Left cardiac atrium (tissue), 4 donors: ENCODE results near the gene MFAP3L. TPM values are rescaled to one million over a fixed set of nuclear protein-coding genes. Genes with fewer than 3 reads are reported as not detected.
A peak's percentile ranks its signal among the peaks of the same experiment; 100 is the strongest.

Source experiments
- ATAC-seq, 2 donors: fragments of 200-7000 bp; cut with Tn5 transposase; one replicate each; pipeline ENCODE4 v1.9.1; 2020; ENCODE audit warnings: mild to moderate bottlenecking in 2 of 2, moderate library complexity in 2 of 2
- DNase-seq: peaks from one replicate; pipeline ENCODE4 v3.0.0-alpha.2; 2020
- intact Hi-C, 2 donors: fragments of 100-400 bp; cut with DNase I; formaldehyde crosslinking; loops; one replicate each; pipeline versions ENCODE4 v1.14.1 to v1.15.1; 2022 to 2023
- total RNA-seq, 2 donors: library from RNA; stranded (reverse); fragmentation: NEBNext Ultra II Directional; extraction: Animal tissue kit (Norgen Biotek cat#: 25700); gene quantifications; one replicate each; pipeline ENCODE4 v1.2.1, GENCODE V29; 2021
- donor health status: DM: no; HTN: yes; CAD: no.
- donor health status: DM: no; HTN: yes; CAD: no; lungs with severe emphysema.
- donor health status: DM: yes; HTN: yes; CAD: no.
- donor health status: Dilated cardiomyopathy.

Gene MFAP3L
- total RNA-seq, 2 donors from 2014 or later: 4.3 to 5.0 TPM

- ATAC-seq: peak; percentile 92 to 96
- DNase-seq: peak; percentile 95
- intact Hi-C loops: loop anchor here in 1 of 2 donors (5.0 kb wide), 1 partner anchor 405 kb away; the partner anchor contains the start of gene CLCN3
Observed at GRCh38 chr4:170027181-170027829, 1.1 kb upstream of the MFAP3L start.

- ATAC-seq (no peak), DNase-seq (peak; percentile 35)
- intact Hi-C loops: loop anchor here in 1 of 2 donors (5.0 kb wide), 1 partner anchor 403 kb away; the partner anchor contains the start of gene CLCN3
Observed at GRCh38 chr4:170025523-170026252, 507 bp downstream of the MFAP3L start.

DNA sequence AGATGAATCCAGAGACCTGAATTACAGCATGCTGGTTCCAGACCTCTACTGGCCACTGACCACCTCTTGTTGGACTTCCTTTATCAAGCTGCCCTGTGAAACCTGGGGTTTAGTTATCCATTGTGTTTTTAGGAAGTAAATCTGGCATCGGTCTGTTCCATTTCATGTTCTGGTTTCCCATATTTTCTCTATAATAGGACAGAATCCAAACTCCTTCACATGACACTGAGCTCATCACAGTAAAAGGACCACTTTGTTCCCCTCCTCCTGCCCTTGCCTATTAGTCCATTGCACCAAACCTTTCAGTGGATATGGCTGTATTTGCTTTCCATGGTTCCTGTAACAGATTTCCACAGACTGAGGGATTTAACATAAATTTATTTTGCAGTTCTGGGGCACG is 4.0 kb downstream of the MFAP3L start:
- DNase-seq (no peak), ATAC-seq (no peak)
- intact Hi-C loops: no loop called here

- ATAC-seq (no peak), DNase-seq (no peak)
- intact Hi-C loops: no loop called here
Observed at GRCh38 chr4:170017252-170017651, 8.9 kb downstream of the MFAP3L start.

DNA sequence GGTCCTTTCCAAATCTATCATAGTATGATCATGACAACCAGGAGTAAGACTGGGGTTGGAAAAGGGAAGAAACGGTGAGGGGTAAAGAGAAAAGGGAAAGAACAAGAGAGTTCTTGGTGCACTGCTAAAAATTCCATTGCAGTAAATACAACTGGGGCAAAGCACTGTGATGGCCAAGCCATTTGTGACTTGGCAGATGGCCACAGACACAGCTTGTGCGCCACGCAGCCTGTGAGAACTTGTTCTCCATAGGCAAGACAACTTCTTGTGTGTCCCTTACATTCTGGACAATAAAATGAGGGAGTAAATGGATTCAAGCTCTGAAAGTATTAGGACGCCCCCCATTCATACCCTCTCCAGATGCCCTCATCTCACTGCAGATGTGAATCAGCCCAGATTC is 10.9 kb downstream of the MFAP3L start:
- ATAC-seq: no peak

GRCh38 chr4:170014359-170015011 is 11.7 kb downstream of the MFAP3L start:
- no peak for DNase-seq
- intact Hi-C loops: no loop called here
- ATAC-seq: peak; percentile 34 to 96

More for the DNA sequence above, 10.9 kb downstream of the MFAP3L start:
- no peak for DNase-seq
- intact Hi-C loops: no loop called here

- no peak for ATAC-seq
- intact Hi-C loops: no loop called here
Observed at GRCh38 chr4:170012629-170012958, 13.6 kb downstream of the MFAP3L start.

DNA sequence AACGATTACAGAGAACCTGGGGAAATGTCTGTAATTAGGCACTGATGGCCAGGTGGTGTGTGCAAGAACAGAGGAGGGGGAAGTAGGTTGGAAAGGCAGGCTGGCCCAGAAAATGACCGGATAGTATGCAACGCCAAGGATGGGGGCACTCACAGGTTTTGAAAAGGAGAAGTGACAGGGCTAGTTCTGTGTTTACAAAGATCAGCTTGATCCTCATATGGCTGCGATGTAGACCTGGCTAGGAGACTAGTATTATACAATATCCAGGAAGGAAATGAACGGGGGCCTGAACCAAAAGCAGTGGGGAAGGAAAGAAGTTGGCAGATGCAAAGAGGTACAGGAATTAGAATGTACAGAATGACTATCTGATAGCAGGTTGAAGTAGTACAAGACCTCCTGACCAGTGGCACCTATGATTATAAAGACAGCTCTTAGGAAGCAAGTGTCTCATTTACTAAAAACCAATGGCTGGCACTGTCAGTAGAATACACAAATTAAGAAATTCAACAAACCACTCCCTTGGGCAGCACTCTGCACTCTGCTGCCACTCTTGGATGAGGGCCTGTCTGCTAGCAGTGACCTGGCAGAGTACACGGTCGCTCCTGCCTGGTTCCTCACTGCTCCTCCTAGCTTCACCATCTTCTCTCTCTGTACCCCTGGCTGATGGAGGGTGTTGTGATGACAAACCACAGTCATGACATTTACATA is 14.1 kb downstream of the MFAP3L start:
- peak in 1 of 2 donors; percentile 42 for ATAC-seq
- intact Hi-C loops: no loop called here

More at GRCh38 chr4:170012629-170012958, 13.6 kb downstream of the MFAP3L start:
- no peak for DNase-seq

GRCh38 chr4:170009291-170009690 is 16.9 kb downstream of the MFAP3L start:
- DNase-seq (no peak), ATAC-seq (no peak)
- intact Hi-C loops: no loop called here

More for the DNA sequence above, 14.1 kb downstream of the MFAP3L start:
- no peak for DNase-seq

DNA sequence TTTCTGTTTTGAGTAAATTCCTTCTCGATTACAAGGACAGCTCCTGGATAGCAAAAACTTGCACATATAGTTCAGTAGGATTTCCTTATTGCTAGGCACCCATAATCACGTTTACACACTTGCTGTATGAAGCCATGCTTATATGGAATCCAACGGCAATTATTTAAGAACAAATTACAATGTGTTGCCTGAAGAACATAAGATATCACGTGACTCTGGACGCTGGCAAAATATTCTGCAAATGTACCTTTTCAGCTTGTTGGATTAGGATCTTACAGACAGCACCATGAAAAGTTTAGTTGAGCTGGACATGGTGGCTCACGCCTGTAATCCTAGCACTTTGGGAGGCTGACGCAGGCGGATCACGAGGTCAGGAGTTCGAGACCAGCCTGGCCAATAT is 17.4 kb downstream of the MFAP3L start:
- no peak for ATAC-seq
- intact Hi-C loops: no loop called here
- DNase-seq: no peak

DNA sequence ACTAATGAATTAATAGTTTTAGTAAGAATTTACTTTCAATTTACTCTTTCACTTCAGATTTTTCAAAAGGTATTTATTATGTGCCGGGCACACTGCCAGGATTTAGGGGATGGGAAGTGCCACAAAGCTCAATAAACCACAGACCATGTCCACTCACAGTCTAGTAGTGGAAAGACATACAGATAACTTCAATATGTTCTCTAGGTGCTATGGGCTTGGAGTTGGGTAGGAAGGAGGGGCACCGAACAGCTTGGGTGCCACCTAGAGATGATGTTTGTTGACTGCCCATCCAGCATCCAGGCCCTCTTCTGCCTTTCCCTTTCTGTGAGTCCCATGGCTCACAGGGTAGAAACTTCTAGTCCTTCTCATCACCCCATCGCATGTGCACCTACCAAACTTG is 17.8 kb downstream of the MFAP3L start:
- ATAC-seq: no peak
- no peak for DNase-seq
- intact Hi-C loops: no loop called here

DNA sequence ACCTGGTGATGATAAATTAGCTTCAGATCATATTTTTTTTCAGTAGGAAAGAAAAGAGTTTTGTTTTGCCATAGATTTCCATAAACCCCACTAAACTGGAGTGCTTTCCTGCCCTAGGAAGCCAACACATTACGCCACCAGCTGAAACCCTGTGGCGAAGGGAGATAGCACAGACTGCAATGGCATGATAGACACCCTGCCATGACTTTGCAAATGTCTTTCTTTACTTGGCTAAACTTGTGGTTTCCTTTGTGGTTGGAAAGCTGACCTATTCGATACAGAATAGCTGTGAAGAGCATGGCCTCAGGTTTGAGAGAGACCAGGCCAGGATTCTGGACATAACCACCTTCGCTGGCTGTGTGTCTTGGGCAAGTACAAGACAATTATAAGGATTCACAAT is 19.1 kb downstream of the MFAP3L start:
- ATAC-seq (no peak), DNase-seq (no peak)
- intact Hi-C loops: no loop called here

- intact Hi-C loops: no loop called here
- DNase-seq (no peak), ATAC-seq (peak in 1 of 2 donors; percentile 93)
Observed at GRCh38 chr4:170005472-170005871, 20.7 kb downstream of the MFAP3L start.

- intact Hi-C loops: no loop called here
- no peak for ATAC-seq
- DNase-seq: no peak
Observed at GRCh38 chr4:170004651-170005295, 21.4 kb downstream of the MFAP3L start.

DNA sequence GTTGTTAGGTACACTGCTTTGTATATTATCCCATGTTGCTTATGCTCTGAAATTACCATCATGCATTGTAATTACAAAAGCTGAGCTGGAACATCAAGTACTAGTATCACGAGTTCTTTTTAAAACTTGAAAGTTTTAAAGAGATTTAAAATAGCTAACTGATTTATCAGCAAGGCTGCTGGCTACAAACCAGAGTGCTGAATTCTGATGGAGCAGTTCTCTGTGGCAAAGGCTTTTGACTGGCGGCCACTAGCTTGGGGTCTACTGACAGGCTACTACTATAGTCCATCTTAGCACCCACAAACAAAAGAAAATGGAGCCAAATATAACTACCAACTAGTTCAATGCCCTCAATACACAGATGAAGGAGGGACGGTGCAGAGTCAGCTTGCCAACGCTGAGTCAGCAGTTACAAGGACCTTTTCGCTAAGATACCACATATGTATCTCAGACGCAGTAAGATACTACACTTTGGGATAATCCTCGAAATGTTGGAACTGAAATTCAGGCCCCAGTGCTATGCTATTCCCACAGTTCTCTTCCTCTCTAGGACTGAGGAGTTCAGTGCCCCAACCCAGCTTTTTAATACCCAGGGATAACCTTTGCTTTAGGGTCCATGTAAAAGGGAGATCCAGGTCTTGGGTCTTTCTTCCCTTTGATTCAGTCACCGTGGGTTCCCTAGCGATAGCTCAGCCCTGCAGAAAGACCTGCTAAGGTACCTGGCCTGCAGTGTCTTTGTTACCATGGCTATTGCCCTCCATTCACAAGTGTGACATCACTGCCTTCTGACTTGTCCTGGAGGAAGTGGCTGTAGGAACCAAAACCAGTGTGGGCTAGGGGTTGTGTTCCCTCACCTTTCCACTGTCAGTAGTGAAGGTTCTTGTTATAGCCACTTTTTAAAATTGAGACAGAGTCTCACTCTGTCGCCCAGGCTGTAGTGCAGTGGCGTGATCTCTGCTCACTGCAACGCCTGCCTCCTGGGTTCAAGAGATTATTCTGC is 22.8 kb downstream of the MFAP3L start:
- intact Hi-C loops: no loop called here

GRCh38 chr4:170001745-170002267 is 24.4 kb downstream of the MFAP3L start:
- ATAC-seq (no peak), DNase-seq (no peak)
- intact Hi-C loops: no loop called here

More for the DNA sequence above, 22.8 kb downstream of the MFAP3L start:
- no peak for ATAC-seq
- no peak for DNase-seq

GRCh38 chr4:170001011-170001744 is 25.0 kb downstream of the MFAP3L start:
- intact Hi-C loops: no loop called here
- DNase-seq (no peak), ATAC-seq (no peak)
